ENCODE results near the gene TMCC2. TPM values are rescaled to one million over a fixed set of nuclear protein-coding genes. Genes with fewer than 3 reads are reported as not detected.

Gene TMCC2
- total RNA-seq, 1 experiment from 2014 or later = 2.7 TPM

GRCh38 chr1:205260948-205261732 lies 33.4 kb downstream of the TMCC2 start:
- Histone ChIP-seq H3K27me3 (ENCODE audit: insufficient read depth, low read length) (no peaks in the 10 kb centered on the region), H3K27ac (ENCODE audit: low read depth, low read length) (no peak overlapping the region), H2AFZ (ENCODE audit: low read depth, low read length, poor library complexity, severe bottlenecking) (no peak overlapping the region), H3K9me3 (ENCODE audit: control insufficient read depth in 1 of 2, insufficient read depth in 1 of 2, low read depth in 1 of 2, low read length in 2 of 2) (no peaks in the 10 kb centered on the region), H3K36me3 (ENCODE audit: control insufficient read depth in 1 of 2, insufficient read depth in 2 of 2, low read length in 2 of 2) (no peaks in the 10 kb centered on the region), H3K9me2 (ENCODE audit: insufficient read depth) (no peaks in the 10 kb centered on the region), H3K4me1 (ENCODE audit: control insufficient read depth in 1 of 2, insufficient read depth in 2 of 2, low read length in 2 of 2) (peaks cover 24 to 58% of the 10 kb centered on the region in 2 experiments), H3K79me2 (ENCODE audit: insufficient read depth, low read length) (no peaks in the 10 kb centered on the region), H3K9ac (ENCODE audit: low read length) (no peak overlapping the region), H3K4me3 (replicated peaks in 1 of 2; ENCODE audit: low read depth in 1 of 2, low read length in 2 of 2) (no peak overlapping the region), H3K4me2 (ENCODE audit: low read length) (peak overlapping the region; percentile 39), H4K20me1 (ENCODE audit: insufficient read depth) (no peaks in the 10 kb centered on the region)
- no TSS peak for BruUV-seq (replicated peaks)
- ATAC-seq (no peak), DNase-seq (ENCODE audit: low read depth, low spot score) (no peak)
- ChIA-PET RAD21 (ENCODE audit: low non-redundant PET in 1 of 2, low total read pairs in 2 of 2, uncharacterized antibody in 2 of 2, unreplicated experiment in 2 of 2) (interaction anchor here in 1 of 2 experiments (1.5 kb wide), 1 partner anchor 10 kb away, joined by 3 read pairs; no protein-coding TSS in a partner anchor), POLR2A (interaction anchor here (0.6 kb wide), 1 partner anchor 398 kb away, joined by 4 read pairs; no protein-coding TSS in a partner anchor), CTCF (interaction anchor here (0.9 to 4.1 kb wide), 8 partner anchors 10 to 199 kb away, joined by 3 to 17 read pairs (median 6); partner anchors contain the start of gene TMCC2)
- TF ChIP-seq ELF1 (IDR thresholded peaks at IDR 0.05; ENCODE audit: borderline replicate concordance, low read depth) (no peak), SRF (IDR thresholded peaks at IDR 0.05; ENCODE audit: low read depth) (no peak), JUND (IDR thresholded peaks at IDR 0.05) (no peak), TCF7L2 (IDR thresholded peaks at IDR 0.05; ENCODE audit: borderline replicate concordance, extremely low read depth, insufficient read depth, insufficient read length) (no peak), CBX3 (IDR thresholded peaks at IDR 0.05; ENCODE audit: low read depth) (no peak), POLR2A (IDR thresholded peaks at IDR 0.05; ENCODE audit: borderline replicate concordance, extremely low read depth, insufficient read depth, insufficient read length) (no peak), FOSL1 (IDR thresholded peaks at IDR 0.05; ENCODE audit: low read depth) (no peak), POLR2AphosphoS5 (IDR thresholded peaks at IDR 0.05; ENCODE audit: low read depth, low read length) (no peak), REST (IDR thresholded peaks at IDR 0.05; ENCODE audit: low read depth) (no peak), CTCF (IDR thresholded peaks at IDR 0.05 in 2 of 3, conservative IDR thresholded peaks at IDR 0.05 in 1 of 3; ENCODE audit: borderline replicate concordance in 1 of 3, insufficient read depth in 1 of 3, low read depth in 2 of 3, low read length in 2 of 3) (no peak), ZNF274 (IDR thresholded peaks at IDR 0.05; ENCODE audit: low read depth, low read length) (no peak), YY1 (IDR thresholded peaks at IDR 0.05; ENCODE audit: extremely low read depth, insufficient replicate concordance, low read depth, low read length) (no peak), SIN3A (IDR thresholded peaks at IDR 0.05; ENCODE audit: low read depth) (no peak), RAD21 (IDR thresholded peaks at IDR 0.05; ENCODE audit: low read depth) (no peak), EGR1 (IDR thresholded peaks at IDR 0.05; ENCODE audit: low read depth) (no peak), SP1 (IDR thresholded peaks at IDR 0.05; ENCODE audit: low read depth) (no peak)
- TF ChIP-seq, protein P1, sequence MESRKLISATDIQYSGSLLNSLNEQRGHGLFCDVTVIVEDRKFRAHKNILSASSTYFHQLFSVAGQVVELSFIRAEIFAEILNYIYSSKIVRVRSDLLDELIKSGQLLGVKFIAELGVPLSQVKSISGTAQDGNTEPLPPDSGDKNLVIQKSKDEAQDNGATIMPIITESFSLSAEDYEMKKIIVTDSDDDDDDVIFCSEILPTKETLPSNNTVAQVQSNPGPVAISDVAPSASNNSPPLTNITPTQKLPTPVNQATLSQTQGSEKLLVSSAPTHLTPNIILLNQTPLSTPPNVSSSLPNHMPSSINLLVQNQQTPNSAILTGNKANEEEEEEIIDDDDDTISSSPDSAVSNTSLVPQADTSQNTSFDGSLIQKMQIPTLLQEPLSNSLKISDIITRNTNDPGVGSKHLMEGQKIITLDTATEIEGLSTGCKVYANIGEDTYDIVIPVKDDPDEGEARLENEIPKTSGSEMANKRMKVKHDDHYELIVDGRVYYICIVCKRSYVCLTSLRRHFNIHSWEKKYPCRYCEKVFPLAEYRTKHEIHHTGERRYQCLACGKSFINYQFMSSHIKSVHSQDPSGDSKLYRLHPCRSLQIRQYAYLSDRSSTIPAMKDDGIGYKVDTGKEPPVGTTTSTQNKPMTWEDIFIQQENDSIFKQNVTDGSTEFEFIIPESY (IDR thresholded peaks at IDR 0.05; ENCODE audit: extremely low read depth, insufficient replicate concordance, low read length) = no peak
- TF ChIP-seq, protein P2, sequence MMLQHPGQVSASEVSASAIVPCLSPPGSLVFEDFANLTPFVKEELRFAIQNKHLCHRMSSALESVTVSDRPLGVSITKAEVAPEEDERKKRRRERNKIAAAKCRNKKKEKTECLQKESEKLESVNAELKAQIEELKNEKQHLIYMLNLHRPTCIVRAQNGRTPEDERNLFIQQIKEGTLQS (IDR thresholded peaks at IDR 0.05) = no peak
- TF ChIP-seq, protein P3, sequence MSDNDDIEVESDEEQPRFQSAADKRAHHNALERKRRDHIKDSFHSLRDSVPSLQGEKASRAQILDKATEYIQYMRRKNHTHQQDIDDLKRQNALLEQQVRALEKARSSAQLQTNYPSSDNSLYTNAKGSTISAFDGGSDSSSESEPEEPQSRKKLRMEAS (IDR thresholded peaks at IDR 0.05) = no peak
- intact Hi-C loops (cut with micrococcal nuclease) = no loop called here
